Right lobe of liver (tissue), 6 donors: ENCODE data around the gene SVIL. TPM values are rescaled to one million over a fixed set of nuclear protein-coding genes. Genes with fewer than 3 reads are reported as not detected.

ENCODE experiments used
- ATAC-seq, 4 donors: fragments of 200-7000 bp; cut with Tn5 transposase; one replicate each; pipeline ENCODE4 v1.9.1; 2020; ENCODE audit warnings: mild to moderate bottlenecking in 4 of 4, moderate library complexity in 4 of 4
- DNase-seq, 3 donors: peaks; one replicate each; pipeline ENCODE4 v3.0.0-alpha.2; 2020
- H3K27ac ChIP-seq, 3 donors: fragments of 200-600 bp; one replicate each; pipeline ENCODE4 v1.8.0; 2022
- H3K27me3 ChIP-seq, 2 donors: fragments of 200-600 bp; one replicate each; pipeline ENCODE4 v1.8.0; 2022
- H3K36me3 ChIP-seq, 4 donors: fragments of 200-600 bp; sonication (generic) in 1 of 4; one replicate each; pipeline versions ENCODE4 v1.5.1 to v1.8.0; 2017 to 2022; ENCODE audit warnings: control low read depth in 1 of 4
- H3K4me1 ChIP-seq, 4 donors: fragments of 200-600 bp; sonication (generic) in 1 of 4; one replicate each; pipeline versions ENCODE4 v1.5.1 to v1.8.0; 2017 to 2022; ENCODE audit warnings: control low read depth in 1 of 4
- H3K4me3 ChIP-seq, 3 donors: fragments of 200-600 bp; one replicate each; pipeline ENCODE4 v1.8.0; 2022
- H3K9me3 ChIP-seq, 4 donors: fragments of 200-600 bp; sonication (generic) in 1 of 4; one replicate each; pipeline versions ENCODE4 v1.5.1 to v1.8.0; 2017 to 2022; ENCODE audit warnings: control low read depth in 1 of 4
- POLR2A ChIP-seq: fragments of 450-650 bp; IDR thresholded peaks from one replicate; pipeline ENCODE4 v1.6.1; 2017; ENCODE audit warnings: antibody characterized with exemption, mild to moderate bottlenecking
- WGBS: methylation state at CpG from one replicate; pipeline ENCODE4 v1.1.6; 2018; ENCODE audit warnings: low coverage, low lambda C conversion rate; ENCODE audit not compliant: insufficient coverage; ENCODE audit errors: missing lambda C conversion rate; 5-methylcytosine and 5-hydroxymethylcytosine counted together
- intact Hi-C, 2 donors: fragments of 100-400 bp; cut with DNase I; formaldehyde crosslinking; loops; one replicate each; pipeline versions ENCODE4 v1.11.2 to v1.14.1; 2022
- total RNA-seq, 6 experiments: library from RNA; depleted of rRNA in 2 of 6; stranded (reverse); fragments of >200 nt in 2 of 6; fragmentation: NEBNext Ultra II Directional in 3 of 6; extraction: Animal tissue kit (Norgen Biotek cat#: 25700) in 3 of 6; gene quantifications; one replicate each; pipeline versions ENCODE4 v1.1.0 to v1.2.4, GENCODE V29; 2016 to 2023
- TF ChIP-seq, protein P1 (sequence below), 4 donors: fragments of 200-600 bp in 3 of 4; fragments of 450-650 bp in 1 of 4; IDR thresholded peaks; one replicate each; pipeline versions ENCODE4 v1.5.1 to v1.8.0; 2016 to 2022; ENCODE audit warnings: antibody characterized with exemption in 4 of 4, mild to moderate bottlenecking in 2 of 4
- donor health status: DM: no; HTN: yes; CAD: no.
- donor health status: DM: no; HTN: no; CAD: no.
- donor health status: DM: no; HTN: no; CAD: no.
- donor health status: DM: no; HTN: yes; CAD: no.
- donor health status: DM: no; HTN: yes; CAD: no.

SVIL gene
- total RNA-seq, 6 experiments from 2014 or later, result 12.3 to 15.1 (median 13.6) TPM

GRCh38 chr10:29479981-29480954 lies 154.5 kb downstream of the SVIL start:
- Histone ChIP-seq H3K9me3 (no peaks in the 10 kb centered on the region), H3K27me3 (no peaks in the 10 kb centered on the region), H3K4me3 (no peak overlapping the region), H3K36me3 (no peaks in the 10 kb centered on the region), H3K27ac (no peak overlapping the region), H3K4me1 (peaks cover 0 to 12% (median 3%) of the 10 kb centered on the region in 4 donors)
- 85% methylated on average over 16 of the region's 28 CpGs for WGBS
- no peak for DNase-seq
- intact Hi-C loops, result no loop called here
- ATAC-seq, result no peak
- no peak for TF ChIP-seq POLR2A
- TF ChIP-seq, protein P1, sequence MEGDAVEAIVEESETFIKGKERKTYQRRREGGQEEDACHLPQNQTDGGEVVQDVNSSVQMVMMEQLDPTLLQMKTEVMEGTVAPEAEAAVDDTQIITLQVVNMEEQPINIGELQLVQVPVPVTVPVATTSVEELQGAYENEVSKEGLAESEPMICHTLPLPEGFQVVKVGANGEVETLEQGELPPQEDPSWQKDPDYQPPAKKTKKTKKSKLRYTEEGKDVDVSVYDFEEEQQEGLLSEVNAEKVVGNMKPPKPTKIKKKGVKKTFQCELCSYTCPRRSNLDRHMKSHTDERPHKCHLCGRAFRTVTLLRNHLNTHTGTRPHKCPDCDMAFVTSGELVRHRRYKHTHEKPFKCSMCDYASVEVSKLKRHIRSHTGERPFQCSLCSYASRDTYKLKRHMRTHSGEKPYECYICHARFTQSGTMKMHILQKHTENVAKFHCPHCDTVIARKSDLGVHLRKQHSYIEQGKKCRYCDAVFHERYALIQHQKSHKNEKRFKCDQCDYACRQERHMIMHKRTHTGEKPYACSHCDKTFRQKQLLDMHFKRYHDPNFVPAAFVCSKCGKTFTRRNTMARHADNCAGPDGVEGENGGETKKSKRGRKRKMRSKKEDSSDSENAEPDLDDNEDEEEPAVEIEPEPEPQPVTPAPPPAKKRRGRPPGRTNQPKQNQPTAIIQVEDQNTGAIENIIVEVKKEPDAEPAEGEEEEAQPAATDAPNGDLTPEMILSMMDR (IDR thresholded peaks at IDR 0.05), result no peak

DNA sequence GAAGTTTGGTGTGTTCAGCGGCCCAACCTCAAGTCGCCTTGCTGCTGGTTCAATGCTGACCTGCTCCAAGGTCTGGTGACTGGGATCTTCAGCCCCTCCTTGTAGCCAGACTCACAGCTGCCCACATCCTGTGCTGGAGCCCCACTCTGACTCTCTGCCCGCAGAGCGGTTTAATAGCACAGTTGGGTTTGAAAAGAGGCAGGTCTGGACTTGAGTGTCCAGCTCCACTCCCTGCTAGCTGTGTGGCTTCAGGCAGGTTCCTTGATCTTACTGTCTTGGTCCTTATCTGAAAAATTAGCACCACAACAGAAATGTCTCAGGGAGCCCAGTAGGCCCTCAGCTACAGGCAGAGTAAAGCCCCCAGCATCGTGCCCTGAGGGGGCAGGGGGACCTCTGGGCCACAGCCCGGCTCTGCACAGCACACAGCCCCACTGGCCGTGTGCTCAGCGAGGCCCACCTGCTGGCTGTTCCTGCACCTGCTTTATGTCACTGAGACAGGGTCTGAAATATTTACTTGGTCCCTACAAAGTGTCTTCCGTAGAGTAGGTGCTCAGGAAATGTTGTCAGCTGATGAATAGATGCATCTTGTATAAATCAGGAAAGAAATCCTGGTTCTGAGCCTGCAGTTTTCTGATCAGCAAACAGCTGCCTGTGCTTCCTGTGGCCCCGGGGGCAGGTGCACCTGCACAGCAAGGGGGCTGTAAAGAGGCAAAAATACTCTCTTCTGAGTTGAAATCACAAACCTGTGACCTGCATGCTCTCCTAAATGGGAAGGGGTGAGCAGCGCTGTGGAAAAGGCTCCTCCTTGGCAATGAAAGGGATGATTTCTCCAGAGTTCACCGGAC lies 155.5 kb downstream of the SVIL start:
- Histone ChIP-seq H3K9me3 (no peaks in the 10 kb centered on the region), H3K4me3 (no peak overlapping the region), H3K36me3 (no peaks in the 10 kb centered on the region), H3K27me3 (no peaks in the 10 kb centered on the region), H3K27ac (no peak overlapping the region), H3K4me1 (peaks cover 0 to 12% (median 3%) of the 10 kb centered on the region in 4 donors)
- intact Hi-C loops, result no loop called here
- ATAC-seq, result peak in 1 of 4 donors; percentile 12
- DNase-seq, result no peak
- WGBS, result 73% methylated on average over 4 of the region's 12 CpGs
- TF ChIP-seq, protein P1 (IDR thresholded peaks at IDR 0.05), result no peak
- no peak for TF ChIP-seq POLR2A

GRCh38 chr10:29473406-29474100 lies 161.2 kb downstream of the SVIL start:
- Histone ChIP-seq H3K4me3 (no peak overlapping the region), H3K4me1 (peaks cover 0 to 14% (median 5%) of the 10 kb centered on the region in 4 donors), H3K36me3 (peaks cover 0 to 9% (median 3%) of the 10 kb centered on the region in 4 donors), H3K9me3 (no peaks in the 10 kb centered on the region), H3K27ac (no peak overlapping the region), H3K27me3 (no peaks in the 10 kb centered on the region)
- ATAC-seq, result no peak
- DNase-seq, result no peak
- no peak for TF ChIP-seq POLR2A
- TF ChIP-seq, protein P1 (IDR thresholded peaks at IDR 0.05), result no peak
- intact Hi-C loops, result no loop called here
- WGBS, result 77% methylated on average over 7 of the region's 19 CpGs

DNA sequence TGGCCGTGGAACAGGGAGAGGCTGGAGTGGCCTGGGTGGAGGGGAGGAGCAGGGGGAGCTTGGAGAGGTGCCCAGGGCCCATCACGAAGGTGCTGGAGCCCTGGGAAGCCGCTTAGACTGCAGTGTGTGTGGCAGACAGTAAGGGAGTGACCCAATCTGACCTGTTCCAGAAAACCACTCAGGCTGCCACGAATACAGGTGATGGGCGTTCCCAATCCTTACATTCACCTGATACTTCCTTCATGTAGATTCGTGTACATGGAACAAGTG lies 161.7 kb downstream of the SVIL start:
- intact Hi-C loops, result no loop called here
- DNase-seq, result no peak
- ATAC-seq, result peak in 3 of 4 donors; percentile 4 to 8 (median 5)
- Histone ChIP-seq H3K27ac (no peak overlapping the region), H3K36me3 (peaks cover 0 to 9% (median 3%) of the 10 kb centered on the region in 4 donors), H3K4me1 (peaks cover 0 to 14% (median 5%) of the 10 kb centered on the region in 4 donors), H3K27me3 (no peaks in the 10 kb centered on the region), H3K9me3 (no peaks in the 10 kb centered on the region), H3K4me3 (no peak overlapping the region)
- 72% methylated on average over 5 of the region's 6 CpGs for WGBS
- no peak for TF ChIP-seq POLR2A
- TF ChIP-seq, protein P1 (IDR thresholded peaks at IDR 0.05), result no peak
